ENCODE data around the gene RUBCN.
"Not testable (repeated sequence)": the region's sequence is repeated elsewhere in the genome, so short reads cannot be mapped to it uniquely, and the experiment has no call there.

- not testable (repeated sequence) for TF ChIP-seq POLR2A (IDR thresholded peaks at IDR 0.05; ENCODE audit: low read length); GATA1 (IDR thresholded peaks at IDR 0.05; ENCODE audit: low read depth, low read length)
Measured at GRCh38 chr3:197646294-197646693, 90.4 kb downstream of the RUBCN start.
